ENCODE data around the gene NSMCE4A.
"Not testable (repeated sequence)": the region's sequence is repeated elsewhere in the genome, so short reads cannot be mapped to it uniquely, and the experiment has no call there.

NSMCE4A gene

GRCh38 chr10:121936295-121936694 lies 38.7 kb downstream of the NSMCE4A start:
- Histone ChIP-seq H3K4me3 (ENCODE audit: low read length in 2 of 2) (no peak overlapping the region), H3K9me3 (ENCODE audit: control insufficient read depth in 2 of 2, low read length in 2 of 2) (no peaks in the 10 kb centered on the region), H3K36me3 (ENCODE audit: control insufficient read depth in 2 of 2, insufficient read depth in 2 of 2, low read length in 2 of 2) (no peaks in the 10 kb centered on the region), H3K27me3 (ENCODE audit: control insufficient read depth in 1 of 2, insufficient read depth in 2 of 2, low read length in 2 of 2) (no peaks in the 10 kb centered on the region), H3K27ac (ENCODE audit: low read length) (no peak overlapping the region), H3K9ac (ENCODE audit: low read length in 2 of 2) (no peak overlapping the region), H3K4me1 (ENCODE audit: control insufficient read depth, insufficient read depth, low read length) (peaks cover 5% of the 10 kb centered on the region)

GRCh38 chr10:121935702-121936101 lies 39.3 kb downstream of the NSMCE4A start:
- Histone ChIP-seq H3K9ac (ENCODE audit: low read length in 2 of 2) (no peak overlapping the region), H3K9me3 (ENCODE audit: control insufficient read depth in 2 of 2, low read length in 2 of 2) (no peaks in the 10 kb centered on the region), H3K36me3 (ENCODE audit: control insufficient read depth in 2 of 2, insufficient read depth in 2 of 2, low read length in 2 of 2) (no peaks in the 10 kb centered on the region), H3K4me1 (ENCODE audit: control insufficient read depth, insufficient read depth, low read length) (peaks cover 5% of the 10 kb centered on the region), H3K27me3 (ENCODE audit: control insufficient read depth in 1 of 2, insufficient read depth in 2 of 2, low read length in 2 of 2) (no peaks in the 10 kb centered on the region), H3K27ac (ENCODE audit: low read length) (no peak overlapping the region), H3K4me3 (ENCODE audit: low read length in 2 of 2) (no peak overlapping the region)

GRCh38 chr10:121930268-121931085 lies 44.5 kb downstream of the NSMCE4A start:
- not testable (repeated sequence) for H3K27ac ChIP-seq (ENCODE audit: low read length); H3K9ac ChIP-seq (ENCODE audit: low read length in 2 of 2); H3K9me3 ChIP-seq (ENCODE audit: control insufficient read depth in 2 of 2, low read length in 2 of 2); H3K4me3 ChIP-seq (ENCODE audit: low read length in 2 of 2); H3K36me3 ChIP-seq (ENCODE audit: control insufficient read depth in 2 of 2, insufficient read depth in 2 of 2, low read length in 2 of 2); H3K27me3 ChIP-seq (ENCODE audit: control insufficient read depth in 1 of 2, insufficient read depth in 2 of 2, low read length in 2 of 2)
- H3K4me1 ChIP-seq (ENCODE audit: control insufficient read depth, insufficient read depth, low read length) = peaks cover 10% of the 10 kb centered on the region

- not testable (repeated sequence) for H3K9me3 ChIP-seq (ENCODE audit: control insufficient read depth in 2 of 2, low read length in 2 of 2); H3K4me1 ChIP-seq (ENCODE audit: control insufficient read depth, insufficient read depth, low read length); H3K27me3 ChIP-seq (ENCODE audit: control insufficient read depth in 1 of 2, insufficient read depth in 2 of 2, low read length in 2 of 2); H3K9ac ChIP-seq (ENCODE audit: low read length in 2 of 2); H3K27ac ChIP-seq (ENCODE audit: low read length); H3K4me3 ChIP-seq (ENCODE audit: low read length in 2 of 2); H3K36me3 ChIP-seq (ENCODE audit: control insufficient read depth in 2 of 2, insufficient read depth in 2 of 2, low read length in 2 of 2)
These were observed 45.3 kb downstream of the NSMCE4A start for GRCh38 chr10:121929585-121930267.

- Histone ChIP-seq H3K27ac (ENCODE audit: low read length) (peak overlapping the region; percentile 87), H3K4me3 (ENCODE audit: low read length in 2 of 2) (peak overlapping the region; percentile 82 to 90), H3K9me3 (ENCODE audit: control insufficient read depth in 2 of 2, low read length in 2 of 2) (no peaks in the 10 kb centered on the region), H3K36me3 (ENCODE audit: control insufficient read depth in 2 of 2, insufficient read depth in 2 of 2, low read length in 2 of 2) (no peaks in the 10 kb centered on the region), H3K27me3 (ENCODE audit: control insufficient read depth in 1 of 2, insufficient read depth in 2 of 2, low read length in 2 of 2) (no peaks in the 10 kb centered on the region), H3K4me1 (ENCODE audit: control insufficient read depth, insufficient read depth, low read length) (peaks cover 10% of the 10 kb centered on the region), H3K9ac (ENCODE audit: low read length in 2 of 2) (peak overlapping the region; percentile 97 to 98)
These were observed 46.5 kb downstream of the NSMCE4A start for GRCh38 chr10:121928528-121928884.

- Histone ChIP-seq H3K4me1 (ENCODE audit: control insufficient read depth, insufficient read depth, low read length) (peaks cover 10% of the 10 kb centered on the region), H3K27ac (ENCODE audit: low read length) (peak within 1 kb of the TSS; percentile 87), H3K4me3 (ENCODE audit: low read length in 2 of 2) (peak within 1 kb of the TSS; percentile 82 to 90), H3K9me3 (ENCODE audit: control insufficient read depth in 2 of 2, low read length in 2 of 2) (no peaks in the 10 kb centered on the region), H3K9ac (ENCODE audit: low read length in 2 of 2) (peak within 1 kb of the TSS; percentile 97 to 98), H3K36me3 (ENCODE audit: control insufficient read depth in 2 of 2, insufficient read depth in 2 of 2, low read length in 2 of 2) (peaks cover 0 to 2% of the 10 kb centered on the region in 2 donors), H3K27me3 (ENCODE audit: control insufficient read depth in 1 of 2, insufficient read depth in 2 of 2, low read length in 2 of 2) (no peaks in the 10 kb centered on the region)
These were observed 47.0 kb downstream of the NSMCE4A start, which contains the start of gene ATE1 for GRCh38 chr10:121927841-121928527. ATE1 (minus strand) TSS chr10:121928031; CDS start chr10:121927949, 82 bp downstream.

- no peaks in the 10 kb centered on the region for H3K27me3 ChIP-seq (ENCODE audit: control insufficient read depth in 1 of 2, insufficient read depth in 2 of 2, low read length in 2 of 2)
- peak overlapping the region; percentile 68 to 90 for H3K4me3 ChIP-seq (ENCODE audit: low read length in 2 of 2)
- H3K27ac ChIP-seq (ENCODE audit: low read length) = peak overlapping the region; percentile 87
- H3K4me1 ChIP-seq (ENCODE audit: control insufficient read depth, insufficient read depth, low read length) = peaks cover 10% of the 10 kb centered on the region
- H3K9me3 ChIP-seq (ENCODE audit: control insufficient read depth in 2 of 2, low read length in 2 of 2) = no peaks in the 10 kb centered on the region
- peaks cover 3 to 5% of the 10 kb centered on the region in 2 donors for H3K36me3 ChIP-seq (ENCODE audit: control insufficient read depth in 2 of 2, insufficient read depth in 2 of 2, low read length in 2 of 2)
- H3K9ac ChIP-seq (ENCODE audit: low read length in 2 of 2) = peak overlapping the region; percentile 89 to 98
These were observed 47.6 kb downstream of the NSMCE4A start for GRCh38 chr10:121927318-121927840.

- Histone ChIP-seq H3K36me3 (ENCODE audit: control insufficient read depth in 2 of 2, insufficient read depth in 2 of 2, low read length in 2 of 2) (peaks cover 3 to 5% of the 10 kb centered on the region in 2 donors), H3K27me3 (ENCODE audit: control insufficient read depth in 1 of 2, insufficient read depth in 2 of 2, low read length in 2 of 2) (no peaks in the 10 kb centered on the region), H3K4me3 (ENCODE audit: low read length in 2 of 2) (peak overlapping the region; percentile 68 to 90), H3K4me1 (ENCODE audit: control insufficient read depth, insufficient read depth, low read length) (peaks cover 10% of the 10 kb centered on the region), H3K9me3 (ENCODE audit: control insufficient read depth in 2 of 2, low read length in 2 of 2) (no peaks in the 10 kb centered on the region), H3K9ac (ENCODE audit: low read length in 2 of 2) (peak overlapping the region; percentile 89 to 98), H3K27ac (ENCODE audit: low read length) (peak overlapping the region; percentile 87)
These were observed 48.2 kb downstream of the NSMCE4A start for GRCh38 chr10:121926671-121927317.

- H3K27me3 ChIP-seq (ENCODE audit: control insufficient read depth in 1 of 2, insufficient read depth in 2 of 2, low read length in 2 of 2) = no peaks in the 10 kb centered on the region
- peak overlapping the region in 1 of 2 donors; percentile 68 for H3K4me3 ChIP-seq (ENCODE audit: low read length in 2 of 2)
- H3K9me3 ChIP-seq (ENCODE audit: control insufficient read depth in 2 of 2, low read length in 2 of 2) = no peaks in the 10 kb centered on the region
- H3K9ac ChIP-seq (ENCODE audit: low read length in 2 of 2) = no peak overlapping the region
- H3K36me3 ChIP-seq (ENCODE audit: control insufficient read depth in 2 of 2, insufficient read depth in 2 of 2, low read length in 2 of 2) = peaks cover 3 to 5% of the 10 kb centered on the region in 2 donors
- no peak overlapping the region for H3K27ac ChIP-seq (ENCODE audit: low read length)
- peaks cover 10% of the 10 kb centered on the region for H3K4me1 ChIP-seq (ENCODE audit: control insufficient read depth, insufficient read depth, low read length)
These were observed 48.9 kb downstream of the NSMCE4A start for GRCh38 chr10:121926157-121926556.

- Histone ChIP-seq H3K27ac (ENCODE audit: low read length) (no peak overlapping the region), H3K4me1 (ENCODE audit: control insufficient read depth, insufficient read depth, low read length) (peaks cover 3% of the 10 kb centered on the region), H3K4me3 (ENCODE audit: low read length in 2 of 2) (no peak overlapping the region), H3K36me3 (ENCODE audit: control insufficient read depth in 2 of 2, insufficient read depth in 2 of 2, low read length in 2 of 2) (peaks cover 3 to 10% of the 10 kb centered on the region in 2 donors), H3K9ac (ENCODE audit: low read length in 2 of 2) (no peak overlapping the region), H3K9me3 (ENCODE audit: control insufficient read depth in 2 of 2, low read length in 2 of 2) (no peaks in the 10 kb centered on the region), H3K27me3 (ENCODE audit: control insufficient read depth in 1 of 2, insufficient read depth in 2 of 2, low read length in 2 of 2) (no peaks in the 10 kb centered on the region)
These were observed 53.6 kb downstream of the NSMCE4A start for GRCh38 chr10:121921238-121921931.
